Measurements from ENCODE around the gene KRTAP12-4.
"Not testable (repeated sequence)": the region's sequence is repeated elsewhere in the genome, so short reads cannot be mapped to it uniquely, and the experiment has no call there.

The KRTAP12-4 gene

DNA sequence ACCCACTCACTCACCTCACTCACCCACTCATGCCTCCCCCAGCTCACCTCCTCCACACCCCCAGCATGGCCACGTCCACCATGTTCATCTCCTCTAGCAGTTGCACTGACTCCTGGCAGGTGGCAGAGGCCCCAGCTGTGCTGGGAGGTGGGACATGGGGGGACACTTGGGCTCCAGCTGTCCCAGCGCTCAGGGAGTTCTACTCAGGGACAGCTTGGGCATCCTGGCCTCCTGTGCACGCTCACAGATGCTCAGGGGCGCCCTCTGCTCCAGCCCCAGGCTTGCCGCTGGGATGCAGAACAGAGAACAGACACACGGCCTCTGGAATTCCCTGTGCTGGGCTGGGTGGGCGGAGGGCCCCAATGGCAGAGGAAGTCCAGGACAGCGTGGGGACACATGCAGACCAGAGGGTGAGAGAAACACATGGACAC is 37.4 kb downstream of the KRTAP12-4 start:
- H3K36me3 Mint-ChIP-seq (ENCODE audit: low read depth) = peaks cover 28% of the 10 kb centered on the region
- no peak overlapping the region for H3K27ac Mint-ChIP-seq
- no peak overlapping the region for H3K4me3 Mint-ChIP-seq
- peaks cover 4% of the 10 kb centered on the region for H3K27me3 Mint-ChIP-seq (ENCODE audit: low read depth)
- peaks cover 28% of the 10 kb centered on the region for H3K4me1 Mint-ChIP-seq (ENCODE audit: low read depth)
- peaks cover 30% of the 10 kb centered on the region for H3K9me3 Mint-ChIP-seq

DNA sequence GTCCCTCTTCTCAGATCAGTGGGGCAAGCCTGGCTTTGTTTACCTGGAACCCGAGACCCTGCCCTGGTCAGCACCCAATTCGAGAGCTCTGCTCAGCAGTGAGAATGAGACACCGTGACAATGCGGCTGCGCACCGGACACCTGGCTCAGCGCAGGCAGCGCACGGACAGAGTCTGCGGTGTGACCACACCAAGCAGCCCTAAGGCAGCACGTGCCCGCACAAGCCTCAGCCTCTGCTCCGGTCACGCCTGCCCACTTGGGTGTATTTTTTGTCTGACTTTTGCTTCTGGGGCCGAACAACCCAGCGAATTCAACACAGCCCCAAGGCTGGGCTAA is 37.9 kb downstream of the KRTAP12-4 start:
- Mint-ChIP-seq H3K27ac (no peak overlapping the region), H3K4me1 (ENCODE audit: low read depth) (peaks cover 28% of the 10 kb centered on the region)

DNA sequence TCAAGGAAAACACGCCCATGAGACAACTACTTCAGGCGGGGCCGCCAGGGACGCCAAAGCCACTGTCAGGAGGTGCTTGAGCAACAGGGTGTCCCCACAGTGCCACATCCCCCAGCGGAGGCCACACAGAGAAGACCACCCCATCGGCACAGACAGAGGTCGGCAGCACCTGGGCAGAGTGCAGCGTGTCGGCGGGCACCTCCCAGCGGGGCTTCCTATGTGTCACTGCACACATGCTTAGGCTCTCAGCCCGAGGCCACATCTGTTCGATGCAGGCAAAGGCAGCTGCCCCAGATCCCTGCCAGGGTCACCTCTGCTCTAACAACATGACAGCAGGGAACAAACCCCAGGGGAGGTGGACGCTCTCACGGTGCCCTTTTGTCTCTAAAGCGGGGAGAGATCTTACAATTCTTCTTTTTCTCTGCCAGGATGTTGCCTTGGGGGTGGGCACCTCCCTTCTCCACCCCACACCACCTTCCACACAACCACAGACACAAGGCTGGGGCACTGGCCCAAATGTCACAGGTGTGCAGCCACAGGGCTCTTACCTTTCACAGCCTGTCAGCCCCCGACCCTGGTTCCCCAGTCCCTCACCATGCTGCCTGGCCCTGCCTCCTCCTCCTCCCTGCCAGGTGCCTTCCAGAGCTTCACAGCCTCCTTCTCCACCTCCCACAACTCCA is 38.4 kb downstream of the KRTAP12-4 start:
- H3K4me3 Mint-ChIP-seq = no peak overlapping the region

More for the DNA sequence above, 37.9 kb downstream of the KRTAP12-4 start:
- Mint-ChIP-seq H3K9me3 (peaks cover 28% of the 10 kb centered on the region), H3K36me3 (ENCODE audit: low read depth) (peaks cover 26% of the 10 kb centered on the region), H3K27me3 (ENCODE audit: low read depth) (peaks cover 4% of the 10 kb centered on the region), H3K4me3 (no peak overlapping the region)

DNA sequence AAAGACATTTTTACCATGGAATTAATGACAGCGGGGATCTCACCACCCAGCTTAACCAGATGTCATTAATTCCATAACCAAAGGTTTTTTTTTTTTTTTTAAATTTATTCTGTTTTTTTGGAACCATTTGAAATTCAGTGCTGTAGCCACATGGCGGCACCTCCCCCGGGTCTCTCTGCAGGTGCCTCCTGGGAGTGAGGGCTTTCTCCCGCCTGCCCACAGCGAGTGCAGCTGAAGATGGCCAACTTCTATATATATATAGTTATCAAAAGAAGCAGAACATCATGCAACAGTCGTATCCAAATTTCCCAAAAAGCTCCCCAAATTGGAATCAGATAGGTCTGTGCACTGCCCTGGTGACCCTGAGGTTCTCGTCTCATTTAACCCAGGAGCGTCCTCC is 39.0 kb downstream of the KRTAP12-4 start:
- Mint-ChIP-seq H3K27ac (no peak overlapping the region), H3K4me1 (ENCODE audit: low read depth) (peaks cover 25% of the 10 kb centered on the region), H3K4me3 (no peak overlapping the region)

More for the DNA sequence above, 38.4 kb downstream of the KRTAP12-4 start:
- peaks cover 33% of the 10 kb centered on the region for H3K9me3 Mint-ChIP-seq
- H3K27me3 Mint-ChIP-seq (ENCODE audit: low read depth) = peaks cover 4% of the 10 kb centered on the region
- no peak overlapping the region for H3K27ac Mint-ChIP-seq
- H3K36me3 Mint-ChIP-seq (ENCODE audit: low read depth) = peaks cover 26% of the 10 kb centered on the region
- peaks cover 28% of the 10 kb centered on the region for H3K4me1 Mint-ChIP-seq (ENCODE audit: low read depth)

DNA sequence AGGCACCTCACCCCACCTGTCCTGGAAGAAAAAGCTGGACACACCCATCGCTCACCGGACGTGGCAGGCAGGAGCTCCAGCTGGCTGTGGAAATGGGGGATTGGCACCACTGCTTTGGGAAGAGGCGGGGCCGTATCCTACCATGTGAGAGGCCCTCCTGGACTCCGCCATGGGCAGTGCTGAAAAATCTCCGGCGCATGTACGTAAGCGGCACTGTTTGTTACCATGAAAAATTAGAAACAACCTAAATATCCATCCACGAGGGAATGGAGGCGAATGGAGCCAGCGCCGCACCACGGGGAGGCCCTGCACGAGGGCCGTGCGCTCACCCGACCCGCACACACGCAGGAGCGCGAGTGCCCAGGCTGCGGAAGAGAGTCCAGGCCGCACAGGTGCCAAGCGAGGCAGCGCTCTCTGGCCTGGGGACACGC is 39.5 kb downstream of the KRTAP12-4 start:
- Mint-ChIP-seq H3K9me3 (peaks cover 35% of the 10 kb centered on the region), H3K4me1 (ENCODE audit: low read depth) (peaks cover 25% of the 10 kb centered on the region), H3K36me3 (ENCODE audit: low read depth) (peaks cover 22% of the 10 kb centered on the region), H3K27me3 (ENCODE audit: low read depth) (no peaks in the 10 kb centered on the region), H3K27ac (no peak overlapping the region), H3K4me3 (no peak overlapping the region)

More for the DNA sequence above, 39.0 kb downstream of the KRTAP12-4 start:
- no peaks in the 10 kb centered on the region for H3K27me3 Mint-ChIP-seq (ENCODE audit: low read depth)
- peaks cover 25% of the 10 kb centered on the region for H3K36me3 Mint-ChIP-seq (ENCODE audit: low read depth)
- peaks cover 34% of the 10 kb centered on the region for H3K9me3 Mint-ChIP-seq

DNA sequence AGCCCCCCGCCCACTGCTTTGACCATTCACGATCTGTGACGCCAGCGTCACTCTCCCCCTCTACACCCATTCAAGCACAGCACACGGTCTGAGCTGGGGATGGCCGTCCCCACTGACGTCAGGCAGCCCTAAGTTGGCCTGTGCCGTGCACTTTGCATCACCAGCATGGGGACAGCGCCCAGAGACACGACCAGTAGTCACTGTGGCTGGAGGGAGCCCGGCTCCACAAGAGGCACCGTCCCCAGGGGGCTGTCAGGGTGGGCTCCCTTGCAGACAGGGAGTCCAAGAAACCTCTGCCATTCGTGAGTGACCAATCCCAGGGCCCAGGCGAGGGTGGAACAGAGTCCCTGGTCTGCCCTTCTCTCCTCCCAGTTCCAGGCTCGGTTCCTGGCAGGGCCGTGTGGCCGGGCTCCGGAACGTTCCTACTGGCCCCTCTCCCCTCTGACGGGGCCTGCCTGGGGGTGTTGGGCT is 40.3 kb downstream of the KRTAP12-4 start:
- peaks cover 17% of the 10 kb centered on the region for H3K36me3 Mint-ChIP-seq (ENCODE audit: low read depth)
- H3K4me3 Mint-ChIP-seq = no peak overlapping the region
- H3K27ac Mint-ChIP-seq = no peak overlapping the region
- H3K27me3 Mint-ChIP-seq (ENCODE audit: low read depth) = no peaks in the 10 kb centered on the region
- peaks cover 35% of the 10 kb centered on the region for H3K9me3 Mint-ChIP-seq
- peaks cover 17% of the 10 kb centered on the region for H3K4me1 Mint-ChIP-seq (ENCODE audit: low read depth)

DNA sequence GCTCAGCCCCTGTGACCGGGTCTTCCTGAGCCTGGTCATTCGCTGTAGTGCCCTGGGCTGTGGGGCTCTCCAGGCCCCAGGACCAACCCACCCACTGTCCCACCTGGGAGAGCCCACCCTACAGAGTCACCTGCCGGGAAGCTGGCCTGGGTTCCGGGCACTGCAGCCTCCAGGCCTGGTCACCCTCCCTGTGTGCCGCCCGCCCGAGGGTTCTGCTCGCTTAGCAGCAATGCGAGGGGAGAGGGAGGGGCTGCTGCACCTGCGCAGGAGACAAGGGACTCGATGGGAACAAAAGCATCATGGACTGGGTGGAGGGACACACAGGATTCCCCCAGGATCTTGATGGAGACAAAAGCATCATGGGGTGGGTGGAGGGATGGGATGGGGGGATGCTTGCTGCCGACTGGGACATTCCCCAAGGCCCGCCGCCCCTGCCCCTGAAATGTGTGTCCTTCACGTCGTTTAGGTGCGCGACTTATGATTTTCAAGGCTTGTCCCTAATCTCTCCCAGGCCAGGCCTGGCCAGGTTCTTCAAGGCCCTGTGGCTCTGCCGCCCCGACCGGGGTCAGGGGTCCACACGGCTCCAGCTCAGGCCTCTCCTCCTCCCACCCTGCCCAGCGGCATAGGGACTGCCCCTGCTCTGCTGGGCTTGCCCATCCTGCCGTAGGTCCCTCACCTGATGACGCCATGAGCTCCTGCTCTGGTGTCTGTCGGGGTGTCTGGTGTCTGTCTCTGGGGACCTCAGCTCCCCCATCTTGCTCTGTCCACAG is 40.9 kb downstream of the KRTAP12-4 start:
- Mint-ChIP-seq H3K36me3 (ENCODE audit: low read depth) (peaks cover 11% of the 10 kb centered on the region), H3K27ac (no peak overlapping the region), H3K27me3 (ENCODE audit: low read depth) (no peaks in the 10 kb centered on the region), H3K4me1 (ENCODE audit: low read depth) (peaks cover 11% of the 10 kb centered on the region), H3K4me3 (no peak overlapping the region), H3K9me3 (peaks cover 35% of the 10 kb centered on the region)

DNA sequence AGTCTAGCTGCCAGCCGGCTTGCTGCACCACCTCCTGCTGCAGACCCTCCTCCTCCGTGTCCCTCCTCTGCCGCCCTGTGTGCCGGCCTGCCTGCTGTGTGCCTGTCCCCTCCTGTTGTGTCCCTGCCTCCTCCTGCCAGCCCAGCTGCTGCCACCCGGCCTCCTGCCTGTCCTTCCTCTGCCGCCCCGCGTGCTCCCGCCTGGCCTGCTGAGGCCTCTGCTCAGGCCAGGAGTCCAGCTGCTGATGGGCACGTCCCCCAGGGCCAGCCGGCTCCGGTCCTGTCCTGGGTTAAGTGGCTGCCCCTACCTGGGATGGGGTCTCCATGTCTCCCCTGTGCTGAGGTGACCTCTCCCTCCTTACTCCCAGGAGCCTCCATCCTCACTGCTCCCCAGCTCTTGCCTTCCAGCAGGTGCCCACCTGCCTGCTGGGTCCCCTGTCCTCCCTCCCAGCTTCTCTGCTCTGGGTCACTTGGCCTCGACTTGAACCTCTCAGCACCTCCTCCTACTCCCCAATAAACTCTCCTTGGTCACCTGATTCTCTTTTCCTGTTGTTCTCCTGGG is 41.7 kb downstream of the KRTAP12-4 start:
- peaks cover 8% of the 10 kb centered on the region for H3K36me3 Mint-ChIP-seq (ENCODE audit: low read depth)
- peaks cover 6% of the 10 kb centered on the region for H3K4me1 Mint-ChIP-seq (ENCODE audit: low read depth)
- peaks cover 7% of the 10 kb centered on the region for H3K27me3 Mint-ChIP-seq (ENCODE audit: low read depth)
- H3K27ac Mint-ChIP-seq = peak overlapping the region; percentile 49
- peaks cover 34% of the 10 kb centered on the region for H3K9me3 Mint-ChIP-seq
- H3K4me3 Mint-ChIP-seq = no peak overlapping the region

DNA sequence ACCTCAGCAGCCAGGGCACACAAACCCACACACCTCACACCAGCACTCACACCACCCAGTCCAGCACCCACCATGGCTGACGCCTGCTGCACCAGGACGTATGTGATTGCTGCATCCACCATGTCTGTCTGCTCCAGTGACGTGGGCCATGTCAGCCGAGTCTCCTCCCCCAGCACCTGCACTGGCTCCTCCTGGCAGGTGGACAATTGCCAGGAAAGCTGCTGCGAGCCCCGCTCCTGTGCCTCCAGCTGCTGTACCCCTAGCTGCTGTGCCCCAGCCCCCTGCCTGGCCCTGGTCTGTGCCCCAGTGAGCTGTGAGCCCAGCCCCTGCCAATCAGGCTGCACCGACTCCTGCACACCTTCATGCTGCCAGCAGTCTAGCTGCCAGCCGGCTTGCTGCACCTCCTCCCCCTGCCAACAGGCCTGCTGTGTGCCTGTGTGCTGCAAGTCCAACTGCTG is 42.4 kb downstream of the KRTAP12-4 start, which contains the start of gene KRTAP10-8:
TSS of gene KRTAP10-8 (plus strand) at position 51 of the 458 bp plus-strand sequence. CDS start at position 73, 22 bp downstream.
- H3K4me3 Mint-ChIP-seq = no peak within 1 kb of the TSS
- peak within 1 kb of the TSS; percentile 49 for H3K27ac Mint-ChIP-seq
- peaks cover 9% of the 10 kb centered on the region for H3K27me3 Mint-ChIP-seq (ENCODE audit: low read depth)
- peaks cover 34% of the 10 kb centered on the region for H3K9me3 Mint-ChIP-seq
- peaks cover 8% of the 10 kb centered on the region for H3K36me3 Mint-ChIP-seq (ENCODE audit: low read depth)
- H3K4me1 Mint-ChIP-seq (ENCODE audit: low read depth) = peaks cover 6% of the 10 kb centered on the region

DNA sequence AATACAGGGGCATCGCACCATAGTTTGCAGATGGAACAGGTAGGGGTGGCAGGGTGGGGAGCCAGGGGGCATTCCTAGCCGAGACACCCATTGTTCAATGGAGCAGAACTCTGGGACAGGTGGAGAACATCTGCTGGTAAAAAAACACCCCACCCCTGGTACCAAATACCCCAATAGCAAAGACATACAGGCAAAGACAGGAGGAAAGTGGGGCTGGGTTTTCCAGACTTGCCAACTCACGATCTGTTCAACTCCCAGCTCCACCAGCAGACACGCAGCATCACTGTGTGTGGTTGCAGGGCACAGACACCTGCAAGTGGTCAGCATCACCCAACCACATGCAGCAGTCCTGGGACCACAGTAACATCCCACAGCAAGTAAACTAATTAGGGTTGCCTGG is 42.9 kb downstream of the KRTAP12-4 start:
- Mint-ChIP-seq H3K9me3 (peaks cover 35% of the 10 kb centered on the region), H3K4me3 (no peak overlapping the region), H3K27ac (no peak overlapping the region), H3K4me1 (ENCODE audit: low read depth) (peaks cover 6% of the 10 kb centered on the region), H3K36me3 (ENCODE audit: low read depth) (peaks cover 8% of the 10 kb centered on the region), H3K27me3 (ENCODE audit: low read depth) (peaks cover 10% of the 10 kb centered on the region)

DNA sequence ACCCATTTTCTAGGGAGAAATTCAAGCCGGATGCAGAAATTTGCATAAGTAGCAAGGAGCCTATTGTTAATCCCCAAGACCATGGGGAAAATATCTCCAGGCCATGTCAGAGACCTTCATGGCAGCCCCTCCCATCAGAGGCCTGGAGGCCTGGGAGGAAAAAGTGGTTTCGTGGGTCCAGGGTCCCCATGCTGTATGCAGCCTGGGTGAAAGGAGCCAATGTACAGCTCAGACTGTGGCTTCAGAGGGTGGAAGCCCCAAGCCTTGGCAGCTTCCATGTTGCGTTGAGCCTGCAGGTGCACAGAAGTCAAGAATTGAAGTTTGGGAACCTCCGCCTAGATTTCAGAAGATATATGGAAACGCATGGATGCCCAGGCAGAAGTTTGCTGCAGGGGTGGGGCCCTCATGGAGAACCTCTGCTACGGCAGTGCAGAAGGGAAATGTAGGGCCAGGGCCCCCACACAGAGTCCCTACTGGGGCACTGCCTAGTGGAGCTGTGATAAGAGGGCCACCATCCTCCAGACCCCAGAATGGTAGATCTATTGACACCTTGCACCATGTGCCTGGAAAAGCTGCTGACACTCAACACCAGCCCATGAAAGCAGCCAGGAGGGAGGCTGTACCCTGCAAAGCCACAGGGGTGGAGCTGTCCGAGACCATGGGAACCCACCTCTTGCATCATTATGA is 44.2 kb downstream of the KRTAP12-4 start:
- not testable (repeated sequence) for H3K36me3 Mint-ChIP-seq (ENCODE audit: low read depth); H3K4me1 Mint-ChIP-seq (ENCODE audit: low read depth); H3K4me3 Mint-ChIP-seq; H3K27ac Mint-ChIP-seq
- peaks cover 44% of the 10 kb centered on the region for H3K9me3 Mint-ChIP-seq
- H3K27me3 Mint-ChIP-seq (ENCODE audit: low read depth) = peaks cover 18% of the 10 kb centered on the region

DNA sequence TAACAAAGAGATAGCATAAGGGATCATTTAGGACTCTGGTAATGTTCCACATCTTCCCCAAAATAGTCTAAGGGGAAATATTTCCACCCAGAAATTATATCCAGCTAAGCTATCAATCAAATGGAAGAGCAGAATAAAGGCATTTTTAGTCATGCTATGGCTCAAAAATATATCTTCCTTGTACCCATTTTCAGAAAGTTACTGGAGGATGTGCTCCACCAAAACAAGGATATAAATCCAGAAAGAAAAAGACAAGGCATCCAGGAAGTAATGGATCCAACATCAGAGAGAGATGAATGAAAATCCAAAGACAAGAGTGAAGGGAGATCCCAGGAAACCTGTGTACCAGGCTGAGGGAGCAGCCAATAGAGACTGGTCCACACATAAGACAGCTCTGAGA is 45.3 kb downstream of the KRTAP12-4 start:
- no peak overlapping the region for H3K4me3 Mint-ChIP-seq
- no peaks in the 10 kb centered on the region for H3K4me1 Mint-ChIP-seq (ENCODE audit: low read depth)
- H3K27me3 Mint-ChIP-seq (ENCODE audit: low read depth) = peaks cover 29% of the 10 kb centered on the region
- peaks cover 8% of the 10 kb centered on the region for H3K36me3 Mint-ChIP-seq (ENCODE audit: low read depth)
- no peak overlapping the region for H3K27ac Mint-ChIP-seq
- peaks cover 53% of the 10 kb centered on the region for H3K9me3 Mint-ChIP-seq

DNA sequence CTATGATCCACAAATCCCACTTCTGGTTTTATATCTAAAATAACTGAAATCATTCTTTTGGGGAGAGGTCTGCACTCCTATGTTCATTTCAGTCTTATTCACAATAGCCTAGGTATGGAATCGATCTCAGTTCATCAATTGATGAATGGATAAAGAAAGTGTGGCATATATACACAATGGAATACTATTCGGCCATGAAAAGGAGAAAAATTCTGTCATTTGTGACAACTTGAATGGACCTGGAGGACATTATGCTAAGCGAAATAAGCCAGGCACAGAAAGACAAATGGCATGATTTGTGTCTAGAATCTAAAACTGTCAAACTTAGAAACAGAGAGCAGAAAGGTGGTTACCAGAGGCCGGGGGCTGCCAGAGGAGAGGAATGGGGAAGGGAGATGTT is 48.0 kb downstream of the KRTAP12-4 start:
- Mint-ChIP-seq H3K4me3 (no peak overlapping the region), H3K36me3 (ENCODE audit: low read depth) (peaks cover 7% of the 10 kb centered on the region), H3K27ac (no peak overlapping the region), H3K9me3 (peaks cover 53% of the 10 kb centered on the region), H3K4me1 (ENCODE audit: low read depth) (no peaks in the 10 kb centered on the region), H3K27me3 (ENCODE audit: low read depth) (peaks cover 34% of the 10 kb centered on the region)
